H9 (cell line): Measurements from ENCODE around the gene CD2AP. TPM values are rescaled to one million over a fixed set of nuclear protein-coding genes. Genes with fewer than 3 reads are reported as not detected.
A peak's percentile ranks its signal among the peaks of the same experiment; 100 is the strongest.

Source experiments
- DNase-seq: peaks from one replicate; pipeline ENCODE4 v3.0.0-alpha.2; 2017
- H2AFZ ChIP-seq: one replicate; pipeline ENCODE4 v1.6.1; 2013; ENCODE audit warnings: mild to moderate bottlenecking, low read length, control low read depth, moderate library complexity
- H2AK5ac ChIP-seq: 2 replicates; pipeline ENCODE4 v1.6.1; 2013; ENCODE audit warnings: low read length, control low read depth, mixed read lengths; ENCODE audit not compliant: insufficient read length
- H2BK120ac ChIP-seq: one replicate; pipeline ENCODE4 v1.6.1; 2013; ENCODE audit warnings: low read depth, mild to moderate bottlenecking, low read length, control low read depth, inconsistent platforms; ENCODE audit not compliant: poor library complexity, severe bottlenecking
- H2BK12ac ChIP-seq: 2 replicates; pipeline ENCODE4 v1.6.1; 2013; ENCODE audit warnings: low read length, control low read depth, mixed read lengths, low read depth; ENCODE audit not compliant: insufficient read length
- H2BK15ac ChIP-seq: 2 replicates; pipeline ENCODE4 v1.6.1; 2013; ENCODE audit warnings: low read depth, low read length, control low read depth
- H2BK20ac ChIP-seq: one replicate; pipeline ENCODE4 v1.6.1; 2013; ENCODE audit warnings: low read depth, mild to moderate bottlenecking, low read length, control low read depth, inconsistent platforms; ENCODE audit not compliant: poor library complexity, severe bottlenecking
- H2BK5ac ChIP-seq: 2 replicates; pipeline ENCODE4 v1.6.1; 2013; ENCODE audit warnings: low read length, control low read depth, mixed read lengths; ENCODE audit not compliant: insufficient read length
- H3K14ac ChIP-seq: 2 replicates; pipeline ENCODE4 v1.6.1; 2013; ENCODE audit warnings: low read length, control low read depth; ENCODE audit not compliant: insufficient read depth
- H3K18ac ChIP-seq: 2 replicates; pipeline ENCODE4 v1.6.1; 2013; ENCODE audit warnings: low read depth, mild to moderate bottlenecking, mixed read lengths, low read length, control low read depth; ENCODE audit not compliant: insufficient read length
- H3K23ac ChIP-seq: 2 replicates; pipeline ENCODE4 v1.6.1; 2013; ENCODE audit warnings: low read length, control low read depth, mixed read lengths, low read depth; ENCODE audit not compliant: insufficient read length
- H3K23me2 ChIP-seq: 2 replicates; pipeline ENCODE4 v1.6.1; 2013; ENCODE audit warnings: low read depth, mild to moderate bottlenecking, mixed read lengths, low read length, control low read depth; ENCODE audit not compliant: insufficient read length, poor library complexity, severe bottlenecking
- H3K27ac ChIP-seq: 2 replicates; pipeline ENCODE4 v1.5.1; 2013; ENCODE audit warnings: low read length, control low read depth, mixed read lengths, low read depth; ENCODE audit not compliant: insufficient read length
- H3K27me3 ChIP-seq: 2 replicates; pipeline ENCODE4 v1.6.1; 2013; ENCODE audit warnings: low read length, control low read depth, inconsistent platforms; ENCODE audit not compliant: insufficient read depth
- H3K4ac ChIP-seq: 2 replicates; pipeline ENCODE4 v1.6.1; 2013; ENCODE audit warnings: low read depth, mild to moderate bottlenecking, control low read depth, inconsistent platforms, low read length, moderate library complexity
- H3K4me1 ChIP-seq: 2 replicates; pipeline ENCODE4 v1.6.1; 2013; ENCODE audit warnings: low read length, control low read depth, inconsistent platforms; ENCODE audit not compliant: insufficient read depth
- H3K4me2 ChIP-seq: 2 replicates; pipeline ENCODE4 v1.6.1; 2013; ENCODE audit warnings: low read length, control low read depth, mixed read lengths; ENCODE audit not compliant: insufficient read length, insufficient read depth
- H3K56ac ChIP-seq: 2 replicates; pipeline ENCODE4 v1.6.1; 2013; ENCODE audit warnings: low read depth, mild to moderate bottlenecking, mixed read lengths, low read length, control low read depth; ENCODE audit not compliant: insufficient read length
- H3K79me1 ChIP-seq: 2 replicates; pipeline ENCODE4 v1.6.1; 2013; ENCODE audit warnings: low read depth, mild to moderate bottlenecking, moderate library complexity, low read length, control low read depth, inconsistent platforms; ENCODE audit not compliant: insufficient read depth, poor library complexity, severe bottlenecking
- H3K79me2 ChIP-seq: 2 replicates; pipeline ENCODE4 v1.6.1; 2013; ENCODE audit warnings: low read length, control low read depth, inconsistent platforms; ENCODE audit not compliant: insufficient read depth
- H3K9ac ChIP-seq: 2 replicates; pipeline ENCODE4 v1.6.1; 2013; ENCODE audit warnings: low read length, control low read depth, mixed read lengths; ENCODE audit not compliant: insufficient read length; ENCODE audit errors: extremely low read depth
- H3K9me3 ChIP-seq: one replicate; pipeline ENCODE4 v1.6.1; 2013; ENCODE audit warnings: low read depth, low read length, inconsistent platforms; ENCODE audit not compliant: control insufficient read depth
- H3T11ph ChIP-seq: one replicate; pipeline ENCODE4 v1.6.1; 2013; ENCODE audit warnings: mild to moderate bottlenecking, low read length, control low read depth, inconsistent platforms
- H4K20me1 ChIP-seq: one replicate; pipeline ENCODE4 v1.6.1; 2013; ENCODE audit not compliant: control insufficient read depth, insufficient read length, insufficient read depth
- H4K5ac ChIP-seq: 2 replicates; pipeline ENCODE4 v1.6.1; 2013; ENCODE audit warnings: low read depth, mild to moderate bottlenecking, mixed read lengths, low read length, control low read depth; ENCODE audit not compliant: insufficient read length
- H4K8ac ChIP-seq: replicated peaks from 2 replicates; pipeline ENCODE4 v1.6.1; 2013; ENCODE audit warnings: low read length, control low read depth, mixed read lengths, low read depth; ENCODE audit not compliant: insufficient read length
- H4K91ac ChIP-seq: 2 replicates; pipeline ENCODE4 v1.6.1; 2013; ENCODE audit warnings: low read depth, mild to moderate bottlenecking, moderate library complexity, mixed read lengths, low read length, control low read depth; ENCODE audit not compliant: insufficient read length
- H3K27ac Mint-ChIP-seq, 3 experiments: 2 replicates in 2 of 3; 3 replicates in 1 of 3; pipeline ENCODE4 v1.8.0; 2020 to 2021; ENCODE audit warnings: mixed read lengths in 3 of 3, mild to moderate bottlenecking in 1 of 3, moderate library complexity in 1 of 3
- H3K27me3 Mint-ChIP-seq: 2 replicates; pipeline ENCODE4 v1.8.0; 2021; ENCODE audit warnings: low read depth, mild to moderate bottlenecking, moderate library complexity, mixed read lengths
- H3K36me3 Mint-ChIP-seq, 3 experiments: 2 replicates in 2 of 3; 3 replicates in 1 of 3; pipeline ENCODE4 v1.8.0; 2020 to 2021; ENCODE audit warnings: low read depth in 3 of 3, mixed read lengths in 3 of 3; ENCODE audit not compliant: insufficient read depth in 1 of 3
- H3K4me1 Mint-ChIP-seq, 2 experiments: 2 replicates each; pipeline ENCODE4 v1.8.0; 2020; ENCODE audit warnings: mixed read lengths in 2 of 2
- H3K4me3 Mint-ChIP-seq, 2 experiments: 2 replicates in 1 of 2; 3 replicates in 1 of 2; pipeline ENCODE4 v1.8.0; 2020 to 2021; ENCODE audit warnings: mild to moderate bottlenecking in 2 of 2, mixed read lengths in 2 of 2, moderate library complexity in 1 of 2
- H3K9me3 Mint-ChIP-seq, 2 experiments: 2 replicates in 1 of 2; 3 replicates in 1 of 2; pipeline ENCODE4 v1.8.0; 2020; ENCODE audit warnings: mild to moderate bottlenecking in 2 of 2, mixed read lengths in 2 of 2, moderate library complexity in 1 of 2
- WGBS: extraction: QIAGEN DNeasy Blood & Tissue Kit; methylation state at CpG from one replicate; pipeline ENCODE4 v1.1.7; 2013; ENCODE audit warnings: missing lambda C conversion rate, low lambda C conversion rate, mixed read lengths; ENCODE audit not compliant: insufficient read length; ENCODE audit errors: extremely low coverage; 5-methylcytosine and 5-hydroxymethylcytosine counted together
- total RNA-seq: library from RNA; stranded (reverse); gene quantifications from 2 replicates; pipeline ENCODE4 v1.2.1, GENCODE V29; 2021
- TF ChIP-seq, protein P1 (sequence below): fragments of 200-600 bp; sonication (generic); conservative IDR thresholded peaks from 3 replicates; pipeline ENCODE4 v1.8.0; 2021; ENCODE audit warnings: antibody characterized with exemption, mild to moderate bottlenecking

The CD2AP gene
- total RNA-seq, 1 experiment from 2014 or later = 50.1 TPM

DNA sequence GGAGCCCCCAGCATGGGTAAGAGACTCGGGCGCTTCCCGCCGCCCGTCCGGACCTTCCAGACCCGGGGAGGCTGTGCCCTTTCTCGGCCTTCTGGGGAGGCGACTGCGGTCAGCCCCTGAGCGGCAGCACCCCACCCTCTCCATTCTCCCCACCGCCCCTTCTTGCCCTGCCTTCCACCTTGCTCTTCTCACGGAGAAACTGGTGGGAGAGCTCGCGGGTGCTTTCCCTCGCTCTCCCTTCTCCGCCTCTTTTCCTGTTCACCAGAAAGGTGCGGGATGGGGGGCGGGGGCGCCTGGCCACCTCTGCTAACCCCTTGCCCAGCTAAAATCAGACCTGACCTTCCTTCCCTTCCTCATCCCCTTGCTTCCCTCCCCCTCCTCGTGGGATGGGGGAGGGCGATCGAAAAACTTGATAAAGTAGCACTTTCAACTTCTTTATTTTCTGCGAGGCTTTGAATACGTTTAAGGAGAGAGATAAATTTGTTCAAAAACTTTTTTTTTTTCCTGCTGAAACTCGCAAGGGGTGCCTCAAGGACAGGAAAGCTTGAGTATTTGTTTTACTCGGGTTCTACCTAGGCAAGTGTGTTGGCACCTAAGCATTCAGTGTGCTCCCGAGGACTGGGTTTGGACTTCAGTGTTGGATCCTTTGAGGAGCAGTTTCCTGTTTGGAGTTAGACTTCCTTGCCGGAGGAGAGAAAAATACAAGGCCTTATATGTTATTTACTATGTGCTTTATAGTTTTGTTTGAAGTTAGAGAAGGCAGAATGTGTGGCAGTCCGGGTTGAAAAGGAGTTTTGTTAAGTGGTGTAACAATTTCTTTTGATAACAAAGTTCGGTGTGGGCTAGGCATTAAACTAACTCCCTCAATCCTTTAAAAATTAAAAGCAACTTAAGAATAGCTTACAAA, 897 bp downstream of the CD2AP start:
- Histone ChIP-seq H3K27ac (peak overlapping the region; percentile 76), H3T11ph (no peak overlapping the region), H4K8ac (no peak overlapping the region), H4K20me1 (no peaks in the 10 kb centered on the region), H3K23me2 (peaks cover 15% of the 10 kb centered on the region), H2BK20ac (no peak overlapping the region), H3K9me3 (no peaks in the 10 kb centered on the region), H2BK15ac (no peak overlapping the region), H3K9ac (peak overlapping the region; percentile 93), H3K79me2 (peaks cover 36% of the 10 kb centered on the region; the same call in 1 of the 2 replicates), H3K23ac (no peak overlapping the region), H2AK5ac (no peak overlapping the region), H3K27me3 (no peaks in the 10 kb centered on the region), H3K56ac (no peak overlapping the region), H3K4me2 (peak overlapping the region; percentile 82), H2AFZ (no peak overlapping the region), H3K4ac (peak overlapping the region; percentile 3; the same call in 1 of the 2 replicates), H2BK5ac (no peak overlapping the region), H3K79me1 (no peaks in the 10 kb centered on the region), H3K14ac (peak overlapping the region; percentile 86), H3K18ac (peak overlapping the region; percentile 85), H2BK120ac (peak overlapping the region; percentile 39), H3K4me1 (no peaks in the 10 kb centered on the region; the same call in 1 of the 2 replicates), H4K91ac (no peak overlapping the region), H4K5ac (no peak overlapping the region), H2BK12ac (no peak overlapping the region)
- peak overlapping the region; percentile 96 to 99 for H3K4me3 Mint-ChIP-seq
- TF ChIP-seq, protein P1, sequence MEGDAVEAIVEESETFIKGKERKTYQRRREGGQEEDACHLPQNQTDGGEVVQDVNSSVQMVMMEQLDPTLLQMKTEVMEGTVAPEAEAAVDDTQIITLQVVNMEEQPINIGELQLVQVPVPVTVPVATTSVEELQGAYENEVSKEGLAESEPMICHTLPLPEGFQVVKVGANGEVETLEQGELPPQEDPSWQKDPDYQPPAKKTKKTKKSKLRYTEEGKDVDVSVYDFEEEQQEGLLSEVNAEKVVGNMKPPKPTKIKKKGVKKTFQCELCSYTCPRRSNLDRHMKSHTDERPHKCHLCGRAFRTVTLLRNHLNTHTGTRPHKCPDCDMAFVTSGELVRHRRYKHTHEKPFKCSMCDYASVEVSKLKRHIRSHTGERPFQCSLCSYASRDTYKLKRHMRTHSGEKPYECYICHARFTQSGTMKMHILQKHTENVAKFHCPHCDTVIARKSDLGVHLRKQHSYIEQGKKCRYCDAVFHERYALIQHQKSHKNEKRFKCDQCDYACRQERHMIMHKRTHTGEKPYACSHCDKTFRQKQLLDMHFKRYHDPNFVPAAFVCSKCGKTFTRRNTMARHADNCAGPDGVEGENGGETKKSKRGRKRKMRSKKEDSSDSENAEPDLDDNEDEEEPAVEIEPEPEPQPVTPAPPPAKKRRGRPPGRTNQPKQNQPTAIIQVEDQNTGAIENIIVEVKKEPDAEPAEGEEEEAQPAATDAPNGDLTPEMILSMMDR = no peak
- peaks cover 0 to 2% (median 1%) of the 10 kb centered on the region in 3 experiments; a peak in 1 of 7 replicates for H3K36me3 Mint-ChIP-seq
- H3K9me3 Mint-ChIP-seq = no peaks in the 10 kb centered on the region
- peak overlapping the region; percentile 98 to 100 (median 98) for H3K27ac Mint-ChIP-seq
- H3K4me1 Mint-ChIP-seq = peaks cover 38 to 50% of the 10 kb centered on the region in 2 experiments
- DNase-seq = no peak
- WGBS = no CpG with 5 or more reads among the region's 31 CpGs
- no peaks in the 10 kb centered on the region; the same call in 1 of the 2 replicates for H3K27me3 Mint-ChIP-seq
